ENCODE measurements around the gene MYOC.
"Not testable (repeated sequence)": the region's sequence is repeated elsewhere in the genome, so short reads cannot be mapped to it uniquely, and the experiment has no call there.

The MYOC gene

GRCh38 chr1:171652234-171652822, at the start of gene MYOC:
Gene MYOC, minus strand, starts transcription at chr1:171652688. Its CDS starts 77 bp downstream, at chr1:171652611.
- DNase-seq (ENCODE audit: low read depth in 2 of 2, low spot score in 1 of 2): no peak

GRCh38 chr1:171699531-171699930, 47.0 kb upstream of the MYOC start:
- no peak for DNase-seq (ENCODE audit: low read depth in 2 of 2, low spot score in 1 of 2)

- not testable (repeated sequence) for DNase-seq (ENCODE audit: low read depth in 2 of 2, low spot score in 1 of 2)
Observed at GRCh38 chr1:171695772-171696171, 43.3 kb upstream of the MYOC start.

- not testable (repeated sequence) for DNase-seq (ENCODE audit: low read depth in 2 of 2, low spot score in 1 of 2)
Observed at GRCh38 chr1:171693541-171693940, 41.1 kb upstream of the MYOC start.

GRCh38 chr1:171683870-171684269, 31.4 kb upstream of the MYOC start:
- no peak for DNase-seq (ENCODE audit: low read depth in 2 of 2, low spot score in 1 of 2)

- no peak for DNase-seq (ENCODE audit: low read depth in 2 of 2, low spot score in 1 of 2)
Observed at GRCh38 chr1:171680339-171680738, 27.9 kb upstream of the MYOC start.

- no peak for DNase-seq (ENCODE audit: low read depth in 2 of 2, low spot score in 1 of 2)
Observed at GRCh38 chr1:171676823-171677222, 24.3 kb upstream of the MYOC start.

GRCh38 chr1:171674431-171675405, 22.2 kb upstream of the MYOC start:
- DNase-seq (ENCODE audit: low read depth in 2 of 2, low spot score in 1 of 2): no peak

- no peak for DNase-seq (ENCODE audit: low read depth in 2 of 2, low spot score in 1 of 2)
Observed at GRCh38 chr1:171670739-171671138, 18.3 kb upstream of the MYOC start.

- no peak for DNase-seq (ENCODE audit: low read depth in 2 of 2, low spot score in 1 of 2)
Observed at GRCh38 chr1:171668372-171668771, 15.9 kb upstream of the MYOC start.

GRCh38 chr1:171666114-171666769, 13.8 kb upstream of the MYOC start:
- DNase-seq (ENCODE audit: low read depth in 2 of 2, low spot score in 1 of 2): no peak

GRCh38 chr1:171664976-171665375, 12.5 kb upstream of the MYOC start:
- no peak for DNase-seq (ENCODE audit: low read depth in 2 of 2, low spot score in 1 of 2)

- no peak for DNase-seq (ENCODE audit: low read depth in 2 of 2, low spot score in 1 of 2)
Observed at GRCh38 chr1:171663854-171664575, 11.5 kb upstream of the MYOC start.

GRCh38 chr1:171663036-171663853, 10.8 kb upstream of the MYOC start:
- DNase-seq (ENCODE audit: low read depth in 2 of 2, low spot score in 1 of 2): no peak

- DNase-seq (ENCODE audit: low read depth in 2 of 2, low spot score in 1 of 2): no peak
Observed at GRCh38 chr1:171661076-171661650, 8.7 kb upstream of the MYOC start.

- not testable (repeated sequence) for DNase-seq (ENCODE audit: low read depth in 2 of 2, low spot score in 1 of 2)
Observed at GRCh38 chr1:171656206-171656605, 3.7 kb upstream of the MYOC start.

GRCh38 chr1:171655746-171656116, 3.2 kb upstream of the MYOC start:
- DNase-seq (ENCODE audit: low read depth in 2 of 2, low spot score in 1 of 2): no peak

- peak; percentile 28 to 34 for DNase-seq (ENCODE audit: low read depth in 2 of 2, low spot score in 1 of 2)
Observed at GRCh38 chr1:171654942-171655745, 2.7 kb upstream of the MYOC start.

Measured in stimulated activated CD8-positive, alpha-beta memory T cell treated with anti-CD3 and anti-CD28 coated beads, Interleukin-4, amount 100 ng/mL, for 1 hour (primary cell).